BLaER1 treated with 17β-estradiol and CSF1 and Interleukin-3, amounts not matched to agents 10 nM and 100 nM (cell line): ENCODE data around the gene RPRD1B.
A peak's percentile ranks its signal among the peaks of the same experiment; 100 is the strongest.
"Not testable (repeated sequence)": the region's sequence is repeated elsewhere in the genome, so short reads cannot be mapped to it uniquely, and the experiment has no call there.

Source experiments
- H3K27ac ChIP-seq, 11 experiments: shearing (Covaris generic); formaldehyde crosslinking; 2 replicates each; pipeline ENCODE4 v1.8.1; 2022
- H3K27me3 ChIP-seq, 11 experiments: shearing (Covaris generic); formaldehyde crosslinking; 2 replicates each; pipeline ENCODE4 v1.8.1; 2022
- H3K36me3 ChIP-seq, 11 experiments: shearing (Covaris generic); formaldehyde crosslinking; 2 replicates each; pipeline ENCODE4 v1.8.1; 2022
- H3K4me1 ChIP-seq, 10 experiments: shearing (Covaris generic); formaldehyde crosslinking; 2 replicates each; pipeline ENCODE4 v1.8.1; 2022
- H3K4me2 ChIP-seq, 11 experiments: shearing (Covaris generic); formaldehyde crosslinking; 2 replicates each; pipeline ENCODE4 v1.8.1; 2022
- H3K4me3 ChIP-seq, 10 experiments: shearing (Covaris generic); formaldehyde crosslinking; 2 replicates each; pipeline ENCODE4 v1.8.1; 2022
- H3K9ac ChIP-seq, 11 experiments: shearing (Covaris generic); formaldehyde crosslinking; 2 replicates each; pipeline ENCODE4 v1.8.1; 2022
- H3K9me3 ChIP-seq, 11 experiments: shearing (Covaris generic); formaldehyde crosslinking; replicated peaks in 1 of 11; 2 replicates each; pipeline ENCODE4 v1.8.1; 2022
- H4K20me1 ChIP-seq, 11 experiments: shearing (Covaris generic); formaldehyde crosslinking; 2 replicates each; pipeline ENCODE4 v1.8.1; 2022
- Cebpa-rat ChIP-seq, 11 experiments: shearing (Covaris generic); IDR thresholded peaks; 2 replicates each; pipeline ENCODE4 v1.8.1; 2022

Gene RPRD1B

DNA sequence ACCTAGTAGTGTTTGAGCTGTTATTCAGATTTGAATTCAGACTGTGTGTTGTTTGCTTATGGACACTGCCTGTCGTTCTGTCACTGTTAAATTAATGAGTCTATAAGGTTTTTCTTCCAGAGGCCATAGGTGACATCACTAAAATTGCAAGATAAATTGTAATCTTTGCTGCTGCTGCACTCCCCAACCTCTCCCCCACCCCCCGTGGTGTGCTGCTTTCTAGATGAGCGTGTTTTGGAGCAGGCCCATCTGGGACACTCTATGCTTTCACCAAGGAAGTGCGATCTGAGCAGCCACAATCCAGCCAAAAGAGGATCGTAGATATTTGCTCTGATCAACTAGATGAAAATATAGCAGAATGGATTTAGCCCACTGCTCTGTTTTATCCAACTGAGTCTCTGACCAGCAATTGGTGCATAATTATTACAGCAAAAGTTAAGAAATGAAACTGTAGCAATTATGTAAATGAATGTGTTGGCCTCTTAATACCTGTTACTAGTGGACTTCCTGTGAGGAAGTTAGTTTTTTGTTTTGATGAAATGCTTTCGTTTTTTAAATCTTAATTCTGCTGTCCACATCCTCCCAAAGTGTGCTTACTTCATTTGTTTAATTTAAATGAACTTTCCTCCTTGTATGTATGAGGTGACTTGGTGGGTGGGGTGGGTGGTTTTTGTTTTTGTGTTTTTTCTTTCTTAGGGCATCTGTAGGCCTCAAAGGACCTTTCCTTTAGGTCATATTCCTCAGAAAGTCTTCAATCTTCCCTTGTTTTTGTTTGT lies 58.1 kb downstream of the RPRD1B start:
- H3K9ac ChIP-seq, result no peak overlapping the region
- H3K9me3 ChIP-seq, result no peaks in the 10 kb centered on the region
- peaks cover 37 to 70% (median 61%) of the 10 kb centered on the region in 11 experiments for H3K36me3 ChIP-seq
- no peaks in the 10 kb centered on the region for H3K27me3 ChIP-seq
- peak overlapping the region in 7 of 11 experiments; percentile 17 to 94 (median 79); a peak in 12 of 22 replicates for H3K4me2 ChIP-seq
- no peak overlapping the region for H3K4me3 ChIP-seq
- H3K4me1 ChIP-seq, result peaks cover 25 to 70% (median 55%) of the 10 kb centered on the region in 10 experiments
- TF ChIP-seq Cebpa-rat (IDR thresholded peaks at IDR 0.05), result no peak
- H3K27ac ChIP-seq, result peak overlapping the region in 9 of 11 experiments; percentile 14 to 88 (median 80); a peak in 14 of 22 replicates
- H4K20me1 ChIP-seq, result no peaks in the 10 kb centered on the region

DNA sequence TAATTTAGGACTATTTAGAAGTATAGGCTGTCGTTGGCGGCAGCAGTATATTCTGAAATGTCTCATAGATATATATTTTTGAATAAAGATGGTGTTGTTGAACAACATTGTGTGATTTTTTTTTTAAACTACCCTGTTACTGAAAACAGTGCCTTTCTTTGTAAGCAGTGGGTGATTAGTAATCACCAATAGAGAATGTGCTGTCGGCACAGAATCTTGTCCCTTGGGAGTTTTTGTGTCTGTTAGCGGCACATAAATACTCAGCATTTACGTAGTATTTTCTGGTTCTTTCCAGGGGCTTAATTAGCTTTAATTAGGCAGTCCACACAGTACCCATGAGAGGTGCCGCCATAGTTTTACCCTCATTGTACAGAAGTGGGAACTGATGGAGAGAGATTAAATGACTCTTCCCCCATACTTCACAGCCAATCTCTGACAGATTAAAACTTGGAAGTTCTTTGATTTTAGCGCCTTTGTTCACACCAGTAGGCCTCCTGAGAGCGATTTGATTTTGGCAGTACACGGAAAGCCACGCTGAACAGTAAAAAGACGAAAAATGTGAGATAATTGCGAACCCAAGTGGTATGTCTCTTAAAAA lies 58.8 kb downstream of the RPRD1B start:
- no peaks in the 10 kb centered on the region for H4K20me1 ChIP-seq
- H3K9ac ChIP-seq, result 0 out of 22 replicates have a peak overlapping the region, but pooled peaks of 1 of the 11 experiments have one; percentile 19
- H3K4me1 ChIP-seq, result peaks cover 25 to 76% (median 57%) of the 10 kb centered on the region in 10 experiments
- H3K27ac ChIP-seq, result peak overlapping the region; percentile 14 to 88 (median 81); a peak in 20 of 22 replicates
- H3K9me3 ChIP-seq, result no peaks in the 10 kb centered on the region
- no peak overlapping the region for H3K4me3 ChIP-seq
- H3K4me2 ChIP-seq, result peak overlapping the region in 9 of 11 experiments; percentile 70 to 94 (median 86); a peak in 15 of 22 replicates
- peaks cover 31 to 62% (median 53%) of the 10 kb centered on the region in 11 experiments for H3K36me3 ChIP-seq
- H3K27me3 ChIP-seq, result no peaks in the 10 kb centered on the region
- TF ChIP-seq Cebpa-rat (IDR thresholded peaks at IDR 0.05), result no peak

DNA sequence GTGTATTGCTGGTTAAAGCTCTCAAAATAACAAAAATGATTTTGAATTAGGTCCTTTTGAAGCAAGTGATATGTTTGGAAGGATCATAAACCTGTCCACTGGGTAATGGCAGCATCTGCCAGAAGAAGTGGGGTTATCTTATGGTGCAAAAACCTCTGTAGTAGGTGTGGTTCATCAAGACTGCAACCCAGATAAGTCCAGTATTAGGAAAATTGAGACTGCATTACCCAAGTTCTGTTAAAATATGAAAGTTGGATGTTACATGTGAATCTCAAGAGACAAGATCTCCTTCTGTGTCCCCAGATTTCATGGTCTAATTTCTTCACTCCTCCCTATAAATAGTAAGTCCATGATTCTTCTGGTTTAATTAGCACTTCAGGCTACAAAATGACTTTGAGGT lies 59.4 kb downstream of the RPRD1B start:
- H3K36me3 ChIP-seq, result peaks cover 26 to 57% (median 48%) of the 10 kb centered on the region in 11 experiments
- H3K9me3 ChIP-seq, result no peaks in the 10 kb centered on the region
- H3K4me3 ChIP-seq, result no peak overlapping the region
- H3K27ac ChIP-seq, result peak overlapping the region; percentile 76 to 91 (median 84); a peak in 21 of 22 replicates
- no peak for TF ChIP-seq Cebpa-rat (IDR thresholded peaks at IDR 0.05)
- peak overlapping the region in 2 of 11 experiments; percentile 32 to 33; a peak in 2 of 22 replicates for H3K9ac ChIP-seq
- peaks cover 25 to 76% (median 57%) of the 10 kb centered on the region in 10 experiments for H3K4me1 ChIP-seq
- H3K4me2 ChIP-seq, result peak overlapping the region; percentile 44 to 94 (median 83); a peak in 18 of 22 replicates
- H4K20me1 ChIP-seq, result no peaks in the 10 kb centered on the region
- no peaks in the 10 kb centered on the region for H3K27me3 ChIP-seq

DNA sequence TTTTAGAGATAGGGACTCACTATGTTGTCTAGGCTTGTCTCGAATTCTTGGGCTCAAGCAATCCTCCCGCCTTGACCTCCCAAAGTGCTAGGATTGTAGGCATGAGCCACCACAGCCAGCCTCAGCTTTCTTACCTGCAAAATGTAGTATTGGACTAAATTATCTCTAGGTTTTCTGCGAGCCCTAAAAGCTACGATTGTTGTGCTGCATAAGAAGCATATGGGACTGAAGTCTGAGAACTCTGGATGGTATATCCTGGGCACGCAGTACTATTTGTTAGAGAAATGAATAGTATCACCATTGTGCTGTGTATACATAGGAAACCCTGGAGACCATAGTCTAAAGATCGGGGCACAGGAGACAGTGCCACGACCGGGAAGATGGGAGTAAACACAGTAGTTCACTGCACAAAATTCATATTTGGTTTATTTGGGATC lies 60.1 kb downstream of the RPRD1B start:
- H3K4me3 ChIP-seq, result peak overlapping the region in 1 of 10 experiments; percentile 16; a peak in 2 of 20 replicates
- no peaks in the 10 kb centered on the region for H3K27me3 ChIP-seq
- no peak for TF ChIP-seq Cebpa-rat (IDR thresholded peaks at IDR 0.05)
- H3K9me3 ChIP-seq, result no peaks in the 10 kb centered on the region
- H4K20me1 ChIP-seq, result no peaks in the 10 kb centered on the region
- peak overlapping the region; percentile 76 to 91 (median 84); a peak in 21 of 22 replicates for H3K27ac ChIP-seq
- peaks cover 25 to 81% (median 57%) of the 10 kb centered on the region in 10 experiments for H3K4me1 ChIP-seq
- H3K9ac ChIP-seq, result peak overlapping the region in 10 of 11 experiments; percentile 17 to 70 (median 44); a peak in 12 of 22 replicates
- H3K36me3 ChIP-seq, result peaks cover 18 to 50% (median 40%) of the 10 kb centered on the region in 11 experiments
- H3K4me2 ChIP-seq, result peak overlapping the region; percentile 44 to 94 (median 83); a peak in 21 of 22 replicates

DNA sequence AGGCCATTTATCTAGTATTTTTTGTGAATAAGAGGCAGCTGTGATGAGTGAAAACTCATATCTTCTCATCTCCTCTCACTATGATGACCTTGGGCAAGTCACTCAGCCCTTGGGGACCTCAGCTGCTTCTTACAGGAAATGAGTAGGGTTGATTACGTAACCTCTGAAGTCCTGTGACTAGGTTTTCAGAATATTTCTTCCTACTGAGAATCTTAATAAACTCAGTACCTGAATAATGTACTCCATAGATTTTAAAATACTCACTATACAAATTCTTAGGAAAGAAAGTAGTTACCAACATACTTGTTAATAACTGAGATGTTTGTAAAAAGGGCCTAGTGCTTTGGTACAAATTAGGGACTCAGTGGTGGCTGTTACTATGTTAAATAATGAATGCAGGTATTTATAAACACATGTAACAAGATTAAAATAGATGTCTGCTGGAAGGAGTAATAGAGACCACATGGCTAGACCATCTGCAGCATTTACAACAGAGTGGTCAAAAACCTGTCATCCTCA lies 60.9 kb downstream of the RPRD1B start:
- H3K4me2 ChIP-seq, result peak overlapping the region; percentile 44 to 94 (median 83)
- peaks cover 25 to 88% (median 59%) of the 10 kb centered on the region in 10 experiments for H3K4me1 ChIP-seq
- peak overlapping the region; percentile 77 to 91 (median 84) for H3K27ac ChIP-seq
- H3K36me3 ChIP-seq, result peaks cover 14 to 42% (median 32%) of the 10 kb centered on the region in 11 experiments
- H3K4me3 ChIP-seq, result peak overlapping the region in 2 of 10 experiments; percentile 1 to 16; a peak in 3 of 20 replicates
- H3K9me3 ChIP-seq, result no peaks in the 10 kb centered on the region
- H4K20me1 ChIP-seq, result no peaks in the 10 kb centered on the region
- TF ChIP-seq Cebpa-rat (IDR thresholded peaks at IDR 0.05), result peak in 8 of 11 experiments; percentile 72 to 90 (median 86); a peak in 15 of 22 replicates
- H3K27me3 ChIP-seq, result no peaks in the 10 kb centered on the region
- H3K9ac ChIP-seq, result peak overlapping the region; percentile 44 to 74 (median 65); a peak in 19 of 22 replicates

DNA sequence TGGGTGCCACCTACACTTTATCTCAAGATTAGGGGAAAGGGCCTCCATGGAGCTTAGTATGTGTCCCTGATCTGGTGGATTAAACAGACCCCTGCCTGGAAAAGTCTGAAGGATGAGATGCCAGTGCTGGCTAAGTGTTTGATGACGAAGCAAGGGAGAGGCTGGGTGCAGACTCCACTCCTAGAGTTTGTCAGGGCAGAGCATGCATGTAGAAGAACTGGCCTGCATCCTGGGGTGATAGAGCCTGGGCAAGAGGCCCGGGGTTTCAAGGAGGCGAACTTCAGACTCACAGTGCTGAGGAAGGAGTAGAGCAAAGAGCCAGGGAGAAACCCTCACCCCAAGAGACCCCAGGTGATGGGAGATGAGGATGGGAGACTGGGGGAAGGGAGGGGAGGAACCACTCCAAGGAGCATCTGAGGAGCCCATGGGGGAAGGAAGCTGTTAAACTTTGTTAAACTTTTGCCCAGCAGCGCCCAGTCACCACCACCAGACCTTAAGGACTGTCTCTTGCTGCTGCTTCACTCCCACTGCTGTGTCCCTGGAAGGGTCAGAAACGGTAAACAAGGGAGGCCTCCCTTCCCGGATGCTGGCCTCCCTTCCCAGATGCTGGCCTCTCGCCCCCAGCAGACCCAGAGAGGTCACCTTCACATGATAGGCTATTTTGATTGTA lies 61.6 kb downstream of the RPRD1B start:
- H3K9ac ChIP-seq, result peak overlapping the region; percentile 44 to 74 (median 65)

DNA sequence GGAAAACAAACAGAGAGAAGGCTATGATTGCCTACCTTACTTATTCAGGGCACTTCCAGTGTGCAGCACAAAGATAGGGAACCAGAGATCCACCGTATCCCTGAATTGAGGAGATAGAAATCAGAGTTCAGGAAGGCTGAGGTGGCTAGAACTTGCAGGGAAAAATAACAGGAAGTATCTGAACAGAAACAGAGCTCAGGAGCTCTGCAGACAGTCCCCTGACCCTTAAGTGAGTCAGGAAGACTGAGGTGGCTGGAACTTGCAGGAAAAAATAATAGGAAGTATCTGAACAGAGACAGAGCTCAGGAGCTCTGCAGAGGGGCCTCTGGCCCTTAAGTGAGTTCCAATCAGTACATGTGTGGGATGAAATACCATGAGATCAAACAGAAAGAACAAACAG lies 65.4 kb downstream of the RPRD1B start:
- Histone ChIP-seq H4K20me1 (no peaks in the 10 kb centered on the region), H3K9me3 (peaks cover 8 to 17% (median 12%) of the 10 kb centered on the region in 11 experiments; a peak in 19 of 22 replicates), H3K36me3 (no peaks in the 10 kb centered on the region), H3K4me1 (peaks cover 16 to 49% (median 30%) of the 10 kb centered on the region in 10 experiments), H3K4me2 (peak overlapping the region in 4 of 11 experiments; percentile 15 to 51 (median 30); a peak in 6 of 22 replicates), H3K27me3 (no peaks in the 10 kb centered on the region), H3K27ac (no peak overlapping the region), H3K9ac (no peak overlapping the region), H3K4me3 (no peak overlapping the region)
- no peak for TF ChIP-seq Cebpa-rat (IDR thresholded peaks at IDR 0.05)

More for the DNA sequence above, 61.6 kb downstream of the RPRD1B start:
- TF ChIP-seq Cebpa-rat (IDR thresholded peaks at IDR 0.05), result no peak
- H3K27me3 ChIP-seq, result no peaks in the 10 kb centered on the region
- H3K9me3 ChIP-seq, result no peaks in the 10 kb centered on the region
- peak overlapping the region; percentile 77 to 91 (median 84) for H3K27ac ChIP-seq
- H3K4me2 ChIP-seq, result peak overlapping the region; percentile 44 to 94 (median 83)
- H3K4me1 ChIP-seq, result peaks cover 25 to 82% (median 59%) of the 10 kb centered on the region in 10 experiments
- H4K20me1 ChIP-seq, result no peaks in the 10 kb centered on the region
- H3K4me3 ChIP-seq, result peak overlapping the region in 2 of 10 experiments; percentile 1 to 15; a peak in 2 of 20 replicates
- H3K36me3 ChIP-seq, result peaks cover 6 to 35% (median 25%) of the 10 kb centered on the region in 11 experiments

DNA sequence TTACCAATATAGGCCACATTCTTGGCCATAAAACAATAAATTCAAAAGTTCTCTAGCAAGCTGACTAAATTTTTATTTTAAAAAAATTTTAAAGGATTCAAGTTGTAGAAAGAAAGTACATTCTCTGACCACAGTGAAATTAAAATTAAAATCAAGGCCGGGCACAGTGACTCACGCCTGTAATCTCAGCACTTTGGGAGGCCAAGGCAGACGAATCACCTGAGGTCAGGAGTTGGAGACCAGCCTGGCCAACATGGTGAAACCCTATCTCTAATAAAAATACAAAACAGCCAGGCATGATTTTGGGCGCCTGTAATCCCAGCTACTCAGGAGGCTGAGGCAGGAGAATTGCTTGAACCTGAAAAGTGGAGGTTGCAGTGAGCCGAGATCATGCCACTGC lies 68.7 kb downstream of the RPRD1B start:
- H3K4me2 ChIP-seq, H3K27me3 ChIP-seq, H3K36me3 ChIP-seq, H3K9ac ChIP-seq, H4K20me1 ChIP-seq, H3K27ac ChIP-seq, H3K4me3 ChIP-seq: not testable (repeated sequence)
- H3K9me3 ChIP-seq, result peaks cover 8 to 17% (median 12%) of the 10 kb centered on the region in 11 experiments; a peak in 19 of 22 replicates
- peaks cover 0 to 16% (median 2%) of the 10 kb centered on the region in 10 experiments; a peak in 10 of 20 replicates for H3K4me1 ChIP-seq
